Esophagus (tissue), 2 donors: ENCODE measurements around the gene GPR180. TPM values are rescaled to one million over a fixed set of nuclear protein-coding genes. Genes with fewer than 3 reads are reported as not detected.

Experiments
- H3K27ac ChIP-seq, 2 donors: one replicate each; pipeline ENCODE4 v1.5.1; 2013; ENCODE audit warnings: low read depth in 2 of 2, mild to moderate bottlenecking in 2 of 2, inconsistent platforms in 1 of 2, low read length in 1 of 2, moderate library complexity in 1 of 2
- H3K27me3 ChIP-seq, 2 donors: one replicate each; pipeline ENCODE4 v1.6.1; 2013; ENCODE audit warnings: low read length in 2 of 2, control low read depth in 1 of 2, mild to moderate bottlenecking in 1 of 2; ENCODE audit not compliant: insufficient read depth in 2 of 2, control insufficient read depth in 1 of 2
- H3K36me3 ChIP-seq, 2 donors: one replicate each; pipeline ENCODE4 v1.6.1; 2013; ENCODE audit warnings: low read length in 1 of 2; ENCODE audit not compliant: control insufficient read depth in 2 of 2, insufficient read depth in 2 of 2
- H3K4me1 ChIP-seq, 2 donors: one replicate each; pipeline ENCODE4 v1.6.1; 2013; ENCODE audit warnings: low read length in 1 of 2; ENCODE audit not compliant: control insufficient read depth in 2 of 2, insufficient read depth in 2 of 2
- H3K4me3 ChIP-seq, 2 donors: one replicate each; pipeline ENCODE4 v1.5.1; 2013; ENCODE audit warnings: low read length in 2 of 2, mild to moderate bottlenecking in 2 of 2, low read depth in 1 of 2, moderate library complexity in 1 of 2
- H3K9me3 ChIP-seq, 2 donors: one replicate each; pipeline ENCODE4 v1.6.1; 2013; ENCODE audit warnings: mild to moderate bottlenecking in 2 of 2, low read depth in 1 of 2, low read length in 1 of 2, moderate library complexity in 1 of 2; ENCODE audit not compliant: control insufficient read depth in 2 of 2, insufficient read depth in 1 of 2
- WGBS, 2 donors: extraction: QIAGEN DNeasy Blood & Tissue Kit; methylation state at CpG; one replicate each; pipeline ENCODE4 v1.1.7; 2013; 5-methylcytosine and 5-hydroxymethylcytosine counted together
- polyA plus RNA-seq, 2 donors: library from polyadenylated mRNA; stranded (reverse); fragments of 200-250 nt; gene quantifications; one replicate each; pipeline ENCODE4 v1.2.3, GENCODE V29; 2013
- donor health status: healthy with polysubstance abuse.
- donor health status: Bipolar disorder and iron deficiency.

The GPR180 gene
- polyA plus RNA-seq, 2 donors = 1.1 to 1.2 TPM

DNA sequence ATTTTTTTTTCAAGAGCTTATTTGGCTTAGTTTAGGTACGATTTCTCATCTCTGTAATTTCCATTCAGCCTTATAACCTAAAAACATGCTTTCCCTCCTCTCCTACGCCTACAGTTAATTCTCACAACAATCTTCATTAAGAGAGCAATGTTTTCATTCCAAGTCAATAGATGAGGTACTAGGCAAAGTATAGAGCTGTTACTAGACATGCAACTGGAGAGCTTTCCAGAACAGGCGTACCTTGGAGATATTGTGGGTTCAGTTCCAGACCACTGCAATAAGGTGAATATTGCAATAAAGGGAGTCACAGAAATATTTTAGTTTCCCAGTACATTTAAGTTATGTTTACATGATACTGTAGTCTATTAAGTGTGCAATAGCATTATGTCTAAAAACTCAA lies 40.5 kb upstream of the GPR180 start:
- Histone ChIP-seq H3K9me3 (no peaks in the 10 kb centered on the region), H3K36me3 (no peaks in the 10 kb centered on the region), H3K27ac (no peak overlapping the region), H3K27me3 (no peaks in the 10 kb centered on the region), H3K4me1 (no peaks in the 10 kb centered on the region), H3K4me3 (no peak overlapping the region)
- 90 to 91% methylated on average over 3 of the region's 3 CpGs for WGBS, 2 donors

DNA sequence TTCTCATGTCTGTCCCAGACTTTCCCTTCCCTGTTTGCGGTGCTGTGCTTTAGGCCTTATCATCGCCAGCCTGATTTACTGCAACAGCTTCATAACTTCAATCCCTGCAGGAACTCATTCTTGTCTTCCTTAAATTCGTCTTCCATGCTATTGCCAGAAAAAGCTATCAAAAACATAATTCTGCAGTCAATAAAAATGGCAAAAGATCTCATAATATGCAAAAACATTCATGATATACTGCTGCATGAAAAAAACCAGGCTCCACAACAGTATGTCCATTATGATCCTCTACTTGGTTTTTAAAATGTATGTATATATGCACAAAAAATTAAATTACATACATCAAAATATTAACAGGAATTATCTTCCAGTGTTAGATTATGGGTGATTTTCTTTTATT lies 34.1 kb upstream of the GPR180 start:
- Histone ChIP-seq H3K27me3 (no peaks in the 10 kb centered on the region), H3K27ac (no peak overlapping the region), H3K9me3 (no peaks in the 10 kb centered on the region), H3K36me3 (peaks cover 16 to 19% of the 10 kb centered on the region in 2 donors), H3K4me3 (no peak overlapping the region), H3K4me1 (no peaks in the 10 kb centered on the region)
- 93 to 94% methylated on average over 3 of the region's 3 CpGs for WGBS, 2 donors

DNA sequence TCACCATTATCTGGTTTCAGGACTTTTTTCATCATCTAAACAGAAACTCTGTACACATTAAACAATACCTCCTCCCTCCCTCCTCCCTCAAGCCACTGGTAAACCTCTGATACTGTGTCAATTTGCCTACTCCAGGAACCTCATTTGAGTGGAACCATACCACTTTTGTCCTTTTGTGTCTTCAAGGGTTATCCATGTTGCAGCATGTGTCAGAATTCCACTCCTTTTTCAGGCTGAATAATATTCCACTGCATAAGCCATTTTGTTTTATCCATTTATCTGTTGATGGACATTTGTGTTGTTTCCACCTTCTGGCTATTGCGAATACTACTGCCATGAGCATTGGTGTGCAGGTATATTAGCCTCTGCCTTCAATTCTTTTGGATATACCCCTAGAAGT lies 33.2 kb upstream of the GPR180 start:
- H3K27ac ChIP-seq = no peak overlapping the region
- H3K27me3 ChIP-seq = no peaks in the 10 kb centered on the region
- peaks cover 0 to 1% of the 10 kb centered on the region in 2 donors for H3K9me3 ChIP-seq
- 94 to 96% methylated on average over 1 of the region's 1 CpG for WGBS, 2 donors
- no peak overlapping the region for H3K4me3 ChIP-seq
- H3K4me1 ChIP-seq = no peaks in the 10 kb centered on the region
- peaks cover 19 to 21% of the 10 kb centered on the region in 2 donors for H3K36me3 ChIP-seq

DNA sequence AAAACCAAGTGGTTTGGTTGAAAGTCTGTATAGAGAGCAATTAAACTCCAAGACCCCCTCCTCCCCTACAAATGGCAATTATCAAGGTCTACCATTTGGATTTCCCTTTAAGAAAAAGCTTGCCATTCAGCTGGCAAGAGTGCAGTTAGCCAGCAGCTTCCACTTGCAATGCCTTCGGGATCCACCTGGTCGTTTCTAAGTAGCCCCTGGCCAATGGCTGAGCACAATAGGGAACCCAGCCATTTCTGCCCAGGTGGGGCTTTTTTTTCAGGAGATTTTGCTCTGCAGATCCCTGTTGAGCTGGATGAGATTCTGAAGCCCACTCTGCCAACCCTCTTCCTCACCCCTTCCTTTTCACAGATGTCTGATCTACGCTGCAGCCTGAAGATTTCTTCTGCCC lies 32.0 kb upstream of the GPR180 start:
- 81 to 88% methylated on average over 3 of the region's 3 CpGs for WGBS, 2 donors
- Histone ChIP-seq H3K27ac (no peak overlapping the region), H3K36me3 (peaks cover 21 to 23% of the 10 kb centered on the region in 2 donors), H3K4me1 (no peaks in the 10 kb centered on the region), H3K27me3 (no peaks in the 10 kb centered on the region), H3K4me3 (no peak overlapping the region), H3K9me3 (peaks cover 0 to 2% of the 10 kb centered on the region in 2 donors)

DNA sequence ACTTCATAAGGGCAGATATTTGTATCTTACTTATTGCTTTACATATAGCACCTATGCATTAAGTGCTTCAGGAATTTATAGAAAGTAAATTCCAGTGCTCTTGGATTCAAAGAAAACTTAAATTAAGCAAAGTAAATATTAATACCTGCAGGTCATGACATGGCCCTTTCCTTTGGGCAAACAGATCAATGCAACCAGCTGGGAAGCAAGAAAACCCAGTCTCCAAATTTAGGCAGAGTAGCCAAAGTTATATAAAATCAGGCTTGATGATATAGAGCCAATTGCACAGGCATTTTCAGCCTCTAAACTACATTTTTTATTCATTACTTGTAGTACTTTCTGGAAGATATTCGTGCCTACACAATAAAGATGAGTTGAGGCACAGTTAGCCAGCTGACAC lies 22.6 kb upstream of the GPR180 start:
- no peak overlapping the region for H3K4me3 ChIP-seq
- no peaks in the 10 kb centered on the region for H3K27me3 ChIP-seq
- H3K36me3 ChIP-seq = peaks cover 6 to 13% of the 10 kb centered on the region in 2 donors
- no peaks in the 10 kb centered on the region for H3K4me1 ChIP-seq
- no peaks in the 10 kb centered on the region for H3K9me3 ChIP-seq
- WGBS, 2 donors = 44 to 50% methylated on average over 1 of the region's 1 CpG
- no peak overlapping the region for H3K27ac ChIP-seq

DNA sequence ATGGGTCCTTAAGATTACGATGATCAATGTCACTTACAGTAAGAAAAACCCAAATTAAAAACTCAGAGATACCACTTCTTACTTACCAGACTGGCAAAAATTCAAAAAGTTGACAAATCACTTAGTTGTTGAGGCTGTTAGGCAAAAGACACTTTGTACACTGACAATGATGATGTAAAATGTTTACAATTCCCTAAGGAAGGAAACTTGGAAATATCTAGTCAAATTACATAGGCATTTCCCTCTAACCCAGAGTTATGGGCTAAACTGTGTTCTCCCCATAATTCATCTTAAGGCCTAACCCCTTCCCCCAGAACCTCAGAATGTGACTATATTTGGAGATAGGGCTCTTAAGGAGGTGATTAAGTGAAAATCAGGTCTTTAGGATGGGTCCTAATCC lies 17.7 kb upstream of the GPR180 start:
- Histone ChIP-seq H3K36me3 (peaks cover 4 to 10% of the 10 kb centered on the region in 2 donors), H3K27me3 (no peaks in the 10 kb centered on the region), H3K27ac (no peak overlapping the region), H3K9me3 (no peaks in the 10 kb centered on the region), H3K4me3 (no peak overlapping the region), H3K4me1 (no peaks in the 10 kb centered on the region)
- 92 to 93% methylated on average over 1 of the region's 1 CpG for WGBS, 2 donors

DNA sequence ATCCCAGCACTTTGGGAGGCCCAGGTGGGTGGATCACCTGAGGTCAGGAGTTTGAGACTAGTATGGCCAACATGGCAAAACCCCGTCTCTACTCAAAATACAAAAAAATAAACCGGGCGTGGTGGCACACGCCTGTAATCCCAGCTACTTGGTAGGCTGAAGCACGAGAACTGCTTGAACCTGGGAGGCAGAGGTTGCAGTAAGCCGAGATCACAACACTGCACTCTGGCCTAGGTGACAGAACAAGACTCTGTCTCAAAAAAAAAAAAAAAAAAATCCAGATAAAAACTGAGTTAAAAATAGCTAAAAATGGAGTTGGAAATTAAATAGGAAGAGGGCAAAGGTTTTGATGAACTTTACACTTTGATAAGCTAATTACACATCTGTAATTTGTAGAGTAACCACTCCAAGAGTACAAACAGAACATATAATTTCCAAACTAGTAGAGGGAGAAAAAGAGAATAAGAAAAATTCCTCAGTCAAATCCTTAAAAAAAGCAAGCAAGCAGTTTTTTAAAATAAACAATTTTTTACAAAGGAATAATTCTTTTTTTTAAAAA lies 16.0 kb upstream of the GPR180 start:
- H3K27me3 ChIP-seq = no peaks in the 10 kb centered on the region
- WGBS, 2 donors = 87 to 92% methylated on average over 6 of the region's 6 CpGs
- H3K27ac ChIP-seq = no peak overlapping the region
- H3K36me3 ChIP-seq = peaks cover 0 to 7% of the 10 kb centered on the region in 2 donors
- no peaks in the 10 kb centered on the region for H3K9me3 ChIP-seq
- no peak overlapping the region for H3K4me3 ChIP-seq
- H3K4me1 ChIP-seq = no peaks in the 10 kb centered on the region

DNA sequence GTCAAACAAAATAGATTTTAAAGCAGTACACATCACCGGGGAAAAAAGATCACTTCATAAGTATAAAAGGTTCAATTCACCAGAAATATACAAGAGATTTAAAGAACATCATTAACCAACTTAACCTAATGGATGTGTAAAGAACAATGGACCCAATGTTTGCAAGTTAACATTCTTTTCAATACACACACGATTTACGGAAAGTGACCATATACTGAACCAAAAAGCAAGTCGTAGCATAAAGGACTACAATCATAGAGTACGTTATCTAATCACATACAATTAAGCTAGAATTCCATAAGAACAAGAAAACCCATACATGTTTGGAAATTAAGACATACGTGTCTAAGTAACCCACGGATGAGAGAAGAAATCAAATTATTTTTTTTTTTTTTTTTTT lies 15.3 kb upstream of the GPR180 start:
- peaks cover 0 to 4% of the 10 kb centered on the region in 2 donors for H3K36me3 ChIP-seq
- WGBS, 2 donors = 92 to 93% methylated on average over 7 of the region's 7 CpGs
- H3K9me3 ChIP-seq = no peaks in the 10 kb centered on the region
- no peak overlapping the region for H3K27ac ChIP-seq
- no peaks in the 10 kb centered on the region for H3K27me3 ChIP-seq
- H3K4me3 ChIP-seq = no peak overlapping the region
- H3K4me1 ChIP-seq = no peaks in the 10 kb centered on the region

DNA sequence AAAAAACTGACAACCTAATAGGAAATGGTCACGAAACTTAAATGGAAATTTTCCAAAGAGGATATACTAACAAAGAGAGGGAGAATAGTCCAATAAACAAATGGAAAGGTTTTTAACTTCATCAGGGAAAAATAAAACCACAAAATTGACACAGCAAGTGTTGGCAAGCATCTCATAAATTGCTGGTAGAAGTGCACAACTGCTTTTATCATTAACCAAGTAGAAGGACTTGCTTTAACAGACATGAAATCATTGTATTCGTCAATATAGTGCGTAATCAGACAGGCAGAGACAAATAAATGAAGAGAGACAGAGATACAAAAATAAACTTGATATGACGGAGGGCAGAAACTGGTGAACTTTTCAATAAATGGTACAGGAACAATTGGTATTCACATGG lies 13.1 kb upstream of the GPR180 start:
- H3K27ac ChIP-seq = no peak overlapping the region
- H3K9me3 ChIP-seq = no peaks in the 10 kb centered on the region
- WGBS, 2 donors = 76 to 81% methylated on average over 4 of the region's 4 CpGs
- H3K36me3 ChIP-seq = peaks cover 0 to 3% of the 10 kb centered on the region in 2 donors
- H3K4me1 ChIP-seq = no peaks in the 10 kb centered on the region
- H3K4me3 ChIP-seq = no peak overlapping the region
- H3K27me3 ChIP-seq = no peaks in the 10 kb centered on the region

DNA sequence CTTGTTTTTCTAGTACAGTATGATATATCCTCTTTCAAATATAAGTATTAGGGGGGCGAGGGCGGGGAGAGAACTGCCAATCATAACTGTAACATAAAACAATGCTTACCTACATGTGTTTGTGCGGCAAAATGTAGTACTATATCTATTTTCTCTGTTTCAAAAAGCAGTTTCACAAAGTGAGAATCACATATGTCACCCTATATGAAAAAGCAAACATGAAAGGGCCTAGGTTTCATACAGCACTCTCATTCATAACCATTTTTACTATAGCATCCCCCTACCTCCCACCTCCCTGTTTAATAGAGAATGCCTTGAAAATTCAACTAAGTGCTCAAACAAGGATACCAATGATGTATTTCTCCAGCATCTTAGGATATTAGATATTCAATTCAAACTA lies 10.9 kb upstream of the GPR180 start:
- H3K9me3 ChIP-seq = no peaks in the 10 kb centered on the region
- peaks cover 0 to 2% of the 10 kb centered on the region in 2 donors for H3K4me1 ChIP-seq
- 91 to 94% methylated on average over 3 of the region's 3 CpGs for WGBS, 2 donors
- no peak overlapping the region for H3K4me3 ChIP-seq
- H3K27me3 ChIP-seq = no peaks in the 10 kb centered on the region
- peaks cover 0 to 3% of the 10 kb centered on the region in 2 donors for H3K36me3 ChIP-seq
- H3K27ac ChIP-seq = no peak overlapping the region
